Measurements from ENCODE around the gene GUCD1. TPM values are rescaled to one million over a fixed set of nuclear protein-coding genes. Genes with fewer than 3 reads are reported as not detected.
A peak's percentile ranks its signal among the peaks of the same experiment; 100 is the strongest.

GUCD1 gene
- total and polyA plus RNA-seq, 2 of the 13 experiments (the other 11 are each of a cell fraction or from before 2014, with no cell fraction given): 128 to 245 TPM

- TF ChIP-seq, protein P1, sequence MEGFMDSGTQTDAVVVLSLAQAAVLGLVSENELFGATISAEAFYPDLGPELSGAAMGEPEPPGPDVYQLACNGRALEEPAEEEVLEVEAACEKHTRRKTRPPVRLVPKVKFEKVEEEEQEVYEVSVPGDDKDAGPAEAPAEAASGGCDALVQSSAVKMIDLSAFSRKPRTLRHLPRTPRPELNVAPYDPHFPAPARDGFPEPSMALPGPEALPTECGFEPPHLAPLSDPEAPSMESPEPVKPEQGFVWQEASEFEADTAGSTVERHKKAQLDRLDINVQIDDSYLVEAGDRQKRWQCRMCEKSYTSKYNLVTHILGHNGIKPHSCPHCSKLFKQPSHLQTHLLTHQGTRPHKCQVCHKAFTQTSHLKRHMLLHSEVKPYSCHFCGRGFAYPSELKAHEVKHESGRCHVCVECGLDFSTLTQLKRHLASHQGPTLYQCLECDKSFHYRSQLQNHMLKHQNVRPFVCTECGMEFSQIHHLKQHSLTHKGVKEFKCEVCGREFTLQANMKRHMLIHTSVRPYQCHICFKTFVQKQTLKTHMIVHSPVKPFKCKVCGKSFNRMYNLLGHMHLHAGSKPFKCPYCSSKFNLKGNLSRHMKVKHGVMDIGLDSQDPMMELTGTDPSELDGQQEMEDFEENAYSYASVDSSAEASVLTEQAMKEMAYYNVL (CRISPR knock-in tag; IDR thresholded peaks at IDR 0.05; ENCODE audit: borderline replicate concordance): 0 out of 2 replicates have a peak, but pooled peaks have one; percentile 18
- TF ChIP-seq ZHX2 (IDR thresholded peaks at IDR 0.05; ENCODE audit: low read depth) (peak; percentile 87), ZHX2 (CRISPR knock-in tag; IDR thresholded peaks at IDR 0.05; ENCODE audit: borderline replicate concordance) (no peak), ZKSCAN1 (IDR thresholded peaks at IDR 0.05; ENCODE audit: low read length) (no peak), ZNF776 (CRISPR knock-in tag; IDR thresholded peaks at IDR 0.05) (peak; percentile 76; the same call in 1 of the 2 replicates), TP53 (CRISPR knock-in tag; conservative IDR thresholded peaks at IDR 0.05) (no peak; the same call in 1 of the 2 replicates), ZNF576 (CRISPR knock-in tag; IDR thresholded peaks at IDR 0.05) (peak; percentile 64; the same call in 1 of the 2 replicates), KDM3A (CRISPR knock-in tag; IDR thresholded peaks at IDR 0.05; ENCODE audit: low read depth) (peak; percentile 84), PPARG (CRISPR knock-in tag; conservative IDR thresholded peaks at IDR 0.05) (peak; percentile 33; the same call in 1 of the 2 replicates), ZNF746 (CRISPR knock-in tag; IDR thresholded peaks at IDR 0.05) (peak; percentile 81), ZNF788 (CRISPR knock-in tag; IDR thresholded peaks at IDR 0.05; ENCODE audit: borderline replicate concordance) (peak; percentile 91; the same call in 1 of the 2 replicates), ZNF598 (CRISPR knock-in tag; IDR thresholded peaks at IDR 0.05; ENCODE audit: borderline replicate concordance) (peak; percentile 97), KDM2A (CRISPR knock-in tag; IDR thresholded peaks at IDR 0.05; ENCODE audit: borderline replicate concordance, low read depth) (peak; percentile 95)
- TF ChIP-seq, protein P2, sequence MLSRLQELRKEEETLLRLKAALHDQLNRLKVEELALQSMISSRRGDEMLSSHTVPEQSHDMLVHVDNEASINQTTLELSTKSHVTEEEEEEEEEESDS (CRISPR knock-in tag; IDR thresholded peaks at IDR 0.05; ENCODE audit: borderline replicate concordance): peak; percentile 92
- TF ChIP-seq, protein P3, sequence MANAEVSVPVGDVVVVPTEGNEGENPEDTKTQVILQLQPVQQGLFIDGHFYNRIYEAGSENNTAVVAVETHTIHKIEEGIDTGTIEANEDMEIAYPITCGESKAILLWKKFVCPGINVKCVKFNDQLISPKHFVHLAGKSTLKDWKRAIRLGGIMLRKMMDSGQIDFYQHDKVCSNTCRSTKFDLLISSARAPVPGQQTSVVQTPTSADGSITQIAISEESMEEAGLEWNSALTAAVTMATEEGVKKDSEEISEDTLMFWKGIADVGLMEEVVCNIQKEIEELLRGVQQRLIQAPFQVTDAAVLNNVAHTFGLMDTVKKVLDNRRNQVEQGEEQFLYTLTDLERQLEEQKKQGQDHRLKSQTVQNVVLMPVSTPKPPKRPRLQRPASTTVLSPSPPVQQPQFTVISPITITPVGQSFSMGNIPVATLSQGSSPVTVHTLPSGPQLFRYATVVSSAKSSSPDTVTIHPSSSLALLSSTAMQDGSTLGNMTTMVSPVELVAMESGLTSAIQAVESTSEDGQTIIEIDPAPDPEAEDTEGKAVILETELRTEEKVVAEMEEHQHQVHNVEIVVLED (CRISPR knock-in tag; IDR thresholded peaks at IDR 0.05; ENCODE audit: borderline replicate concordance): peak; percentile 84
- TF ChIP-seq, protein P4, sequence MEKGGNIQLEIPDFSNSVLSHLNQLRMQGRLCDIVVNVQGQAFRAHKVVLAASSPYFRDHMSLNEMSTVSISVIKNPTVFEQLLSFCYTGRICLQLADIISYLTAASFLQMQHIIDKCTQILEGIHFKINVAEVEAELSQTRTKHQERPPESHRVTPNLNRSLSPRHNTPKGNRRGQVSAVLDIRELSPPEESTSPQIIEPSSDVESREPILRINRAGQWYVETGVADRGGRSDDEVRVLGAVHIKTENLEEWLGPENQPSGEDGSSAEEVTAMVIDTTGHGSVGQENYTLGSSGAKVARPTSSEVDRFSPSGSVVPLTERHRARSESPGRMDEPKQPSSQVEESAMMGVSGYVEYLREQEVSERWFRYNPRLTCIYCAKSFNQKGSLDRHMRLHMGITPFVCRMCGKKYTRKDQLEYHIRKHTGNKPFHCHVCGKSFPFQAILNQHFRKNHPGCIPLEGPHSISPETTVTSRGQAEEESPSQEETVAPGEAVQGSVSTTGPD (CRISPR knock-in tag; IDR thresholded peaks at IDR 0.05): 0 out of 2 replicates have a peak, but pooled peaks have one; percentile 19
Observed at GRCh38 chr22:24555165-24556039, 464 bp upstream of the GUCD1 start, which contains the start of gene SNRPD3 (continued).
